ENCODE measurements around the gene NDST4. TPM values are rescaled to one million over a fixed set of nuclear protein-coding genes. Genes with fewer than 3 reads are reported as not detected.

NDST4 gene
- total and polyA plus RNA-seq, 8 donors: 0.19 to 5.1 (median 0.61) TPM; not detected in 3

GRCh38 chr4:114886761-114887160 lies 226.7 kb downstream of the NDST4 start:
- no peaks in the 10 kb centered on the region for H3K27me3 ChIP-seq
- intact Hi-C loops (cut with DNase I; ENCODE audit: low total_unique reads): no loop called here
- no peak for TF ChIP-seq POLR2A (IDR thresholded peaks at IDR 0.05)
- no peak for TF ChIP-seq EP300 (IDR thresholded peaks at IDR 0.05)
- TF ChIP-seq POLR2AphosphoS5 (IDR thresholded peaks at IDR 0.05): no peak
- TF ChIP-seq, protein P1, sequence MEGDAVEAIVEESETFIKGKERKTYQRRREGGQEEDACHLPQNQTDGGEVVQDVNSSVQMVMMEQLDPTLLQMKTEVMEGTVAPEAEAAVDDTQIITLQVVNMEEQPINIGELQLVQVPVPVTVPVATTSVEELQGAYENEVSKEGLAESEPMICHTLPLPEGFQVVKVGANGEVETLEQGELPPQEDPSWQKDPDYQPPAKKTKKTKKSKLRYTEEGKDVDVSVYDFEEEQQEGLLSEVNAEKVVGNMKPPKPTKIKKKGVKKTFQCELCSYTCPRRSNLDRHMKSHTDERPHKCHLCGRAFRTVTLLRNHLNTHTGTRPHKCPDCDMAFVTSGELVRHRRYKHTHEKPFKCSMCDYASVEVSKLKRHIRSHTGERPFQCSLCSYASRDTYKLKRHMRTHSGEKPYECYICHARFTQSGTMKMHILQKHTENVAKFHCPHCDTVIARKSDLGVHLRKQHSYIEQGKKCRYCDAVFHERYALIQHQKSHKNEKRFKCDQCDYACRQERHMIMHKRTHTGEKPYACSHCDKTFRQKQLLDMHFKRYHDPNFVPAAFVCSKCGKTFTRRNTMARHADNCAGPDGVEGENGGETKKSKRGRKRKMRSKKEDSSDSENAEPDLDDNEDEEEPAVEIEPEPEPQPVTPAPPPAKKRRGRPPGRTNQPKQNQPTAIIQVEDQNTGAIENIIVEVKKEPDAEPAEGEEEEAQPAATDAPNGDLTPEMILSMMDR (IDR thresholded peaks at IDR 0.05): no peak
- H3K36me3 ChIP-seq: no peaks in the 10 kb centered on the region
- H3K9me3 ChIP-seq: no peaks in the 10 kb centered on the region
- no peak for DNase-seq
- WGBS, 5 donors: 38 to 48% (median 41%) methylated on average over 2 of the region's 2 CpGs
- H3K4me1 ChIP-seq: no peaks in the 10 kb centered on the region
- H3K4me3 ChIP-seq: no peak overlapping the region
- H3K27ac ChIP-seq: no peak overlapping the region

GRCh38 chr4:114883641-114884040 lies 229.8 kb downstream of the NDST4 start:
- H3K4me3 ChIP-seq: no peak overlapping the region
- no peaks in the 10 kb centered on the region for H3K27me3 ChIP-seq
- TF ChIP-seq EP300 (IDR thresholded peaks at IDR 0.05) (no peak), POLR2AphosphoS5 (IDR thresholded peaks at IDR 0.05) (no peak), POLR2A (IDR thresholded peaks at IDR 0.05) (no peak)
- TF ChIP-seq, protein P1 (IDR thresholded peaks at IDR 0.05): no peak
- no peak overlapping the region for H3K27ac ChIP-seq
- H3K4me1 ChIP-seq: no peaks in the 10 kb centered on the region
- intact Hi-C loops (cut with DNase I; ENCODE audit: low total_unique reads): no loop called here
- DNase-seq: no peak
- WGBS, 5 donors: 89 to 94% (median 92%) methylated on average over 5 of the region's 5 CpGs
- no peaks in the 10 kb centered on the region for H3K36me3 ChIP-seq
- no peaks in the 10 kb centered on the region for H3K9me3 ChIP-seq

DNA sequence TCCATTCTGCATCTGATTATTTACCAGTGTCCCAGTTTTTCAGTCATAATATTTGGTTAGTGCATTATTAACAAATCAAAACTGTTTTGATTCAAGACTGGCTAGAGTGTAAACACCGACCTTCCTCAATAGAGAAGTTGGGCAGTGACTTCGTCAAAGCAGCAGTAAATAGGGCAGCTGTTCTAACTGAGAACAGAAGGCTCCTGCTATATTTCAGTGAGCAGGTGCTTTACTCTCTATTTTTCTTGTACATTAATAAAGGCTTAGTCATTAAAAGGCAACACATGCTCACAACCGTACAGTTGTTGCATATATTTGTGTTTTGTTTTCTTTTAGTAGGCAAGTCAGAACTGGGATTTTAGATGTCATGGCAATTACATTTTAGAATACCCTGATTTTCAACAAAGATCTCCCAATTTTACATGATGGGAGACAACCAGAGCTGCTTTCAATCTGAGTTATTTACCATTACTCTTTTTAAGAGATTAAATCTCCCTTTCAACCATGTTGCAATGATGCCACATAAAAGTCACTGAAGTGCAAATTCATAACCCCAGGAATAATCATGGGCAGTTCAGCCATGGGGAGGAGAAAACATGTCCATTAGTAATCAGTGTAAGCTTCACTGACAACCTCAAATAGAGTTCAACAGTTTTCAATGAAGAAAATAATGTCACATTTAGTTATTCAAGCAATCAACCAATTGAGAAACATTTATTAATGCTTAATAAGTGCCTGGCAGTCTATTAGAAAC lies 233.3 kb downstream of the NDST4 start:
- H3K4me3 ChIP-seq: no peak overlapping the region
- DNase-seq: peak in 1 of 2 donors; percentile 14
- intact Hi-C loops (cut with DNase I; ENCODE audit: low total_unique reads): no loop called here
- H3K9me3 ChIP-seq: no peaks in the 10 kb centered on the region
- no peaks in the 10 kb centered on the region for H3K36me3 ChIP-seq
- no peaks in the 10 kb centered on the region for H3K27me3 ChIP-seq
- no peak overlapping the region for H3K27ac ChIP-seq
- no peak for TF ChIP-seq EP300 (IDR thresholded peaks at IDR 0.05)
- TF ChIP-seq POLR2A (IDR thresholded peaks at IDR 0.05): no peak
- TF ChIP-seq, protein P1 (IDR thresholded peaks at IDR 0.05): no peak
- TF ChIP-seq POLR2AphosphoS5 (IDR thresholded peaks at IDR 0.05): no peak
- 39 to 52% (median 41%) methylated on average over 3 of the region's 3 CpGs for WGBS, 5 donors
- H3K4me1 ChIP-seq: peaks cover 0 to 7% (median 0%) of the 10 kb centered on the region in 4 donors

DNA sequence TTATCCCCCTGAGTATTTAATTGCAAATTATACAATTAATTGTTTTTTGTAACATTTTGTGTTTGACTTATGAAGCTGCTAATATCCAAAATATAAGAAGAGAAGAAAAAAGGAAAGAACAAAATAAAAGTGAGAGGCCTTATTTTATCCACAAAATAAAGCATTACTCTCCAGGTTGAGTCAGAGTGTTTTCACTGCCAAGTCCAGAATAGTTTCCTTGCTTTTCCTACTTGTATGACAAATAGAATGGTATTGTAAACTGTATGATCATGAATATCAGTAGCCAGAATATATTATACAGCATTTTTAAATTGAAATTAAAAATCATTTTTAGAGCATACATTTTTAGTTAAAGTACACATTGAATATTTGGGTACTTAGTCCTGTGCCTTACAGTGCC lies 237.8 kb downstream of the NDST4 start:
- Histone ChIP-seq H3K4me3 (no peak overlapping the region), H3K27ac (no peak overlapping the region), H3K36me3 (no peaks in the 10 kb centered on the region), H3K27me3 (no peaks in the 10 kb centered on the region), H3K9me3 (no peaks in the 10 kb centered on the region), H3K4me1 (peaks cover 0 to 7% (median 0%) of the 10 kb centered on the region in 4 donors)
- intact Hi-C loops (cut with DNase I; ENCODE audit: low total_unique reads): no loop called here
- no peak for TF ChIP-seq POLR2AphosphoS5 (IDR thresholded peaks at IDR 0.05)
- no peak for TF ChIP-seq EP300 (IDR thresholded peaks at IDR 0.05)
- no peak for TF ChIP-seq POLR2A (IDR thresholded peaks at IDR 0.05)
- TF ChIP-seq, protein P1 (IDR thresholded peaks at IDR 0.05): no peak
- DNase-seq: no peak

Measured in stomach (tissue), 9 donors.